Hepatocyte (in vitro differentiated cells): ENCODE measurements around the gene KRTAP10-7. TPM values are rescaled to one million over a fixed set of nuclear protein-coding genes. Genes with fewer than 3 reads are reported as not detected.

Experiments
- DNase-seq: peaks from one replicate; pipeline ENCODE4 v3.0.0-alpha.2; 2016; ENCODE audit warnings: low spot score
- H2AFZ ChIP-seq: fragments of 200-600 bp; sonication (generic); 2 replicates; pipeline ENCODE4 v1.6.0; 2016; ENCODE audit warnings: antibody characterized with exemption, mild to moderate bottlenecking
- H3K27ac ChIP-seq: fragments of 200-600 bp; sonication (generic); 2 replicates; pipeline ENCODE4 v1.5.1; 2016; ENCODE audit warnings: mild to moderate bottlenecking
- H3K27me3 ChIP-seq: fragments of 200-600 bp; sonication (generic); 2 replicates; pipeline ENCODE4 v1.6.1; 2016
- H3K36me3 ChIP-seq: fragments of 200-600 bp; sonication (generic); replicated peaks from 2 replicates; pipeline ENCODE4 v1.5.1; 2016; ENCODE audit warnings: low read depth; ENCODE audit not compliant: insufficient read depth
- H3K4me1 ChIP-seq: fragments of 200-600 bp; sonication (generic); 2 replicates; pipeline ENCODE4 v1.5.1; 2016; ENCODE audit warnings: mild to moderate bottlenecking, moderate library complexity; ENCODE audit not compliant: insufficient read depth
- H3K4me2 ChIP-seq: fragments of 200-600 bp; sonication (generic); 2 replicates; pipeline ENCODE4 v1.6.0; 2016
- H3K4me3 ChIP-seq: fragments of 200-600 bp; sonication (generic); 2 replicates; pipeline ENCODE4 v1.5.1; 2016; ENCODE audit warnings: mild to moderate bottlenecking
- H3K79me2 ChIP-seq: fragments of 200-600 bp; sonication (generic); 2 replicates; pipeline ENCODE4 v1.6.0; 2017; ENCODE audit warnings: mild to moderate bottlenecking
- H3K9me2 ChIP-seq: fragments of 200-600 bp; sonication (generic); replicated peaks from 2 replicates; pipeline ENCODE4 v1.6.0; 2017; ENCODE audit warnings: mild to moderate bottlenecking; ENCODE audit not compliant: insufficient read depth
- H3K9me3 ChIP-seq: fragments of 200-600 bp; sonication (generic); 2 replicates; pipeline ENCODE4 v1.5.1; 2016; ENCODE audit warnings: low read depth, mild to moderate bottlenecking
- H4K20me1 ChIP-seq: fragments of 200-600 bp; sonication (generic); 2 replicates; pipeline ENCODE4 v1.6.0; 2016; ENCODE audit warnings: mild to moderate bottlenecking; ENCODE audit not compliant: insufficient read depth, poor library complexity, severe bottlenecking
- EZH2 ChIP-seq: fragments of 200-600 bp; sonication (generic); IDR thresholded peaks from 2 replicates; pipeline ENCODE4 v1.6.1; 2016; ENCODE audit warnings: antibody characterized with exemption, mild to moderate bottlenecking, borderline replicate concordance
- EZH2phosphoT487 ChIP-seq: fragments of 200-600 bp; sonication (generic); IDR thresholded peaks from one replicate; pipeline ENCODE4 v1.6.1; 2018; ENCODE audit warnings: antibody characterized with exemption, mild to moderate bottlenecking, low read depth, moderate library complexity; ENCODE audit not compliant: unreplicated experiment, severe bottlenecking
- WGBS: methylation state at CpG from one replicate; pipeline ENCODE4 v1.1.6; 2016; ENCODE audit warnings: low lambda C conversion rate; ENCODE audit errors: missing lambda C conversion rate; 5-methylcytosine and 5-hydroxymethylcytosine counted together
- polyA plus RNA-seq: library from polyadenylated mRNA; unstranded; fragments of >200 nt; fragmentation: Nextera tagmentation; extraction: Ambion mirVana; gene quantifications from 2 replicates; pipeline ENCODE4 v1.2.1, GENCODE V29; 2016
- total RNA-seq: library from RNA; depleted of rRNA; stranded (reverse); fragments of >200 nt; gene quantifications from 2 replicates; pipeline ENCODE4 v1.2.3, GENCODE V29; 2014
- TF ChIP-seq, protein P1 (sequence below): fragments of 200-600 bp; sonication (generic); IDR thresholded peaks from 2 replicates; pipeline ENCODE4 v1.5.1; 2016; ENCODE audit warnings: antibody characterized with exemption, mild to moderate bottlenecking; ENCODE audit not compliant: poor library complexity

The KRTAP10-7 gene
- total and polyA plus RNA-seq, 2 experiments from 2014 or later = not detected

DNA sequence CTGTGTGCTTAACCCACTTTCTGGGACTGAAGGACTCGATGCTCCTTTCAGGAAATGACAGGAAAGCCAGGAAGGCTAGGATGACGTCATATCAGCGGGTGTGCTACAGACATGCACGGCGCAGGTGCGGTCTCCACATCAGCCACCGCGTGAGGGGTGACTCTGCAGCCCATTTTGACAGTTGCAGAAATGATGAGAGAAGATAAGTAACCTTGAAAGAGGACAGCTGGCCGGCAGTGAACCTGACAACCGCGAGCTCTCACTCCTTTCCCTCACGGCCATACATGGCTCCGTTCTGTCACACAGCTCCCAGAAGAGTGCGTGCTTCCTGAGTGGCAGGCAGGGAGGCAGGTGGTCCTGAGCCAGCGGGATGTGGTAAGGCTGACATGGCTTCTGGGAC is 18.3 kb upstream of the KRTAP10-7 start:
- TF ChIP-seq, protein P1, sequence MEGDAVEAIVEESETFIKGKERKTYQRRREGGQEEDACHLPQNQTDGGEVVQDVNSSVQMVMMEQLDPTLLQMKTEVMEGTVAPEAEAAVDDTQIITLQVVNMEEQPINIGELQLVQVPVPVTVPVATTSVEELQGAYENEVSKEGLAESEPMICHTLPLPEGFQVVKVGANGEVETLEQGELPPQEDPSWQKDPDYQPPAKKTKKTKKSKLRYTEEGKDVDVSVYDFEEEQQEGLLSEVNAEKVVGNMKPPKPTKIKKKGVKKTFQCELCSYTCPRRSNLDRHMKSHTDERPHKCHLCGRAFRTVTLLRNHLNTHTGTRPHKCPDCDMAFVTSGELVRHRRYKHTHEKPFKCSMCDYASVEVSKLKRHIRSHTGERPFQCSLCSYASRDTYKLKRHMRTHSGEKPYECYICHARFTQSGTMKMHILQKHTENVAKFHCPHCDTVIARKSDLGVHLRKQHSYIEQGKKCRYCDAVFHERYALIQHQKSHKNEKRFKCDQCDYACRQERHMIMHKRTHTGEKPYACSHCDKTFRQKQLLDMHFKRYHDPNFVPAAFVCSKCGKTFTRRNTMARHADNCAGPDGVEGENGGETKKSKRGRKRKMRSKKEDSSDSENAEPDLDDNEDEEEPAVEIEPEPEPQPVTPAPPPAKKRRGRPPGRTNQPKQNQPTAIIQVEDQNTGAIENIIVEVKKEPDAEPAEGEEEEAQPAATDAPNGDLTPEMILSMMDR = no peak
- TF ChIP-seq EZH2 (no peak), EZH2phosphoT487 (no peak)

DNA sequence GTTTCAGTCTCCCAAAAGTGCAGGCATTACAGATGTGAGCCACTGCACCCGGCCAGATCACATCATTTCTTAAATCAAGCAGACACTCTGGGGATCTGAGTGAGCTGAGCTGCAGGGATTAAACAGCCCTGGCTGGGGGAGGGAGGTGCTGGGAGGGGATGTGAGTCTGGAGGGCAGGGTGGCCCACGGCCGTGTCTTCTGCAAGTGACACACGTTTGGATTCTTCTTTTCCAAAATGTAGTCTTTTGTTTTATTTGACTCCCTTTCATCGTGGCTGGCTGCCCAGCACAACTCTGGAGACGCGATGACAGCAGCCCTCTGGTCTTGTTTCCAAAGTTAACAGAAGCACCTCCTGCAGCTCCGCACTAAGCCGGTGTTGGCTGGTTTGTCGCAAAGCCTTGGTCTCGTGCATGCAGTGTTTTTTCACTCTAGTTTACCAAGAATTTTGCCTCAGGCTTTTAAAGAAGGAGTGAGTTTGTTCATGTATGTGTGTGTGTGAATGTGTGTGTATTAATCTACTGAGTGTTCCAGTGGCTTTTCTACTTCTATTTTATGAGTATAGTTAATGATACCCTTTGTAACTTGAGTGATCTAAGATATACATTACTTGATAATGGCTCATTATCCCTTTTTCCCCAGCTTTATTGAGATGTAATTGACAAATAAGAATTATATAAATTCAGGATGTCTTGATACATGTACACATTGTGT is 17.2 kb upstream of the KRTAP10-7 start:
- H3K4me1 ChIP-seq = no peaks in the 10 kb centered on the region
- WGBS = 39% methylated on average over 10 of the region's 11 CpGs
- TF ChIP-seq EZH2phosphoT487 = no peak
- TF ChIP-seq, protein P1 = no peak
- TF ChIP-seq EZH2 = no peak
- peak; percentile 41 for DNase-seq
- no peaks in the 10 kb centered on the region for H3K79me2 ChIP-seq
- H4K20me1 ChIP-seq = no peaks in the 10 kb centered on the region
- H3K4me2 ChIP-seq = no peak overlapping the region
- no peaks in the 10 kb centered on the region for H3K9me3 ChIP-seq
- H3K9me2 ChIP-seq = no peaks in the 10 kb centered on the region
- no peak overlapping the region for H2AFZ ChIP-seq
- H3K36me3 ChIP-seq = no peaks in the 10 kb centered on the region
- H3K27me3 ChIP-seq = peaks cover 4% of the 10 kb centered on the region
- H3K27ac ChIP-seq = no peak overlapping the region
- no peak overlapping the region for H3K4me3 ChIP-seq

More for the DNA sequence above, 18.3 kb upstream of the KRTAP10-7 start:
- Histone ChIP-seq H3K27me3 (peaks cover 4% of the 10 kb centered on the region), H4K20me1 (no peaks in the 10 kb centered on the region), H3K27ac (no peak overlapping the region), H3K9me3 (no peaks in the 10 kb centered on the region), H3K4me3 (no peak overlapping the region), H3K36me3 (no peaks in the 10 kb centered on the region), H3K4me2 (no peak overlapping the region), H3K9me2 (no peaks in the 10 kb centered on the region), H2AFZ (no peak overlapping the region), H3K79me2 (no peaks in the 10 kb centered on the region), H3K4me1 (no peaks in the 10 kb centered on the region)
- no peak for DNase-seq
- 90% methylated on average over 14 of the region's 15 CpGs for WGBS

DNA sequence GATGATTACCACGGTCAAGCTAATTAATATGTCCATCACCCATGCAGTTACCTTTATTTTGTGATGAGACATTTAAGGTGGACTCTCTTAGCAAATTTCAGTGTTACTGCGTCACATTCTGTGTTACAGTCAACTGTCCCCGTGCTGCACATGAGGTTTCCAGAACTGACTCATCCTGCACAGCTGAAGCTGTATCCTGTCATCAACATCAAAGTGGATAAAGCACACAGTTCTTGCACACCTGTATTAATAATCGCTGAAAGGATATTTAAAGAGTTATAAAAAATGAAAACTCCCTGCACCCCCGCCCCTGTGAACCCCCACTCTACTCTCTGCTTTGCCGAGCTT is 16.6 kb upstream of the KRTAP10-7 start:
- no peak overlapping the region for H3K4me2 ChIP-seq
- no peaks in the 10 kb centered on the region for H3K4me1 ChIP-seq
- H3K27me3 ChIP-seq = peaks cover 4% of the 10 kb centered on the region
- 75% methylated on average over 6 of the region's 6 CpGs for WGBS
- H3K79me2 ChIP-seq = no peaks in the 10 kb centered on the region
- no peaks in the 10 kb centered on the region for H3K9me2 ChIP-seq
- H3K27ac ChIP-seq = no peak overlapping the region
- DNase-seq = no peak
- no peak overlapping the region for H2AFZ ChIP-seq
- no peaks in the 10 kb centered on the region for H3K9me3 ChIP-seq
- TF ChIP-seq EZH2phosphoT487 = no peak
- TF ChIP-seq, protein P1 = no peak
- no peak for TF ChIP-seq EZH2
- H3K4me3 ChIP-seq = no peak overlapping the region
- H3K36me3 ChIP-seq = no peaks in the 10 kb centered on the region
- no peaks in the 10 kb centered on the region for H4K20me1 ChIP-seq
